Measurements from ENCODE around the gene SMARCD1. TPM values are rescaled to one million over a fixed set of nuclear protein-coding genes. Genes with fewer than 3 reads are reported as not detected.

SMARCD1 gene
- total RNA-seq, 1 experiment from 2014 or later, result 152 TPM

DNA sequence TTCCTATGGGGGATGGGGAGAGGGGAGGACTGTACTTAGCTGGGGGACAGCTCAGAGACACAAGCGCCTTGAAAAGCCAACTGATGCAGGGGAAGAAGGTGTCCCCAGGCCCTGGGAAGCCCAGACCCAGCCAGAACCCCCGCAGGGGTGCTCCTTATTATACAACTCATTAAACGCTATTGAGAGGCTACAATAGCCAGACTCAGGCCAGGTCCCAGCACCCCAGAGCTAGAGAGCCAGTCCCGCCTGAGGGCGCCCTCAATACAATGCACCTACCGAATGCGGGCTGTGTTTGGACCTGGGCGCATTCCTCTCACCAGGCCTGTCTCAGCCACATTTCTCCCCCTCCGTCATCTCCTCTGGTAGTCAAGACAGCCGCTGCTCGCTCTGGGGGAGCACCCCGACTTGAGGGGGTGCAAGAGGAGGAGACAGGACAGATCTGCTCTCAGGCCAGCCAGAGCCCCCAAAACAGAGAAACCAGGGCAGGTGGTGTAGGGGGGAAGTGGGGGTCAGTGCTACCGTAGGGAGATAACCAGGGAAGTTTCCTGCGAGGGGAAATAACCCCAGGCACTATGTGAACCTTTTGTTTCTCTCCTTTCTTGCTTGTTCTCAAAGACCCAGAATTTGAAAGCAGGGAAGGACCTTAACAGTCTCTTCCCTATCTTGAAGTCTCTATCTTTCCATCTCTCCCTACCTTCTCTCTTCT is 33.9 kb upstream of the SMARCD1 start:
- H2AK5ac ChIP-seq (ENCODE audit: insufficient read length, low read length), result no peak overlapping the region
- Mint-ChIP-seq H3K36me3 (ENCODE audit: insufficient read depth in 1 of 3, low read depth in 3 of 3) (no peaks in the 10 kb centered on the region; a peak in 1 of 7 replicates), H3K4me1 (peaks cover 20 to 23% of the 10 kb centered on the region in 2 experiments), H3K9me3 (no peaks in the 10 kb centered on the region), H3K27me3 (ENCODE audit: low read depth) (peaks cover 92% of the 10 kb centered on the region), H3K27ac (no peak overlapping the region; a peak in 1 of 7 replicates), H3K4me3 (peak overlapping the region; percentile 2 to 48)
- no peaks in the 10 kb centered on the region for H3K9me3 ChIP-seq (ENCODE audit: control insufficient read depth, low read depth, low read length)
- H3K18ac ChIP-seq (ENCODE audit: insufficient read length, low read depth, low read length), result no peak overlapping the region
- peak; percentile 76 for DNase-seq
- H4K91ac ChIP-seq (ENCODE audit: insufficient read length, low read depth, low read length), result no peak overlapping the region
- TF ChIP-seq CTCF (conservative IDR thresholded peaks at IDR 0.05), result no peak
- peaks cover 12% of the 10 kb centered on the region for H3K23me2 ChIP-seq (ENCODE audit: insufficient read length, low read depth, low read length, poor library complexity, severe bottlenecking)
- no peak overlapping the region for H3K56ac ChIP-seq (ENCODE audit: insufficient read length, low read depth, low read length)
- H3K4me2 ChIP-seq (ENCODE audit: insufficient read depth, insufficient read length, low read length), result peak overlapping the region; percentile 57
- H4K5ac ChIP-seq (ENCODE audit: insufficient read length, low read depth, low read length), result no peak overlapping the region
- no peak overlapping the region for H2BK12ac ChIP-seq (ENCODE audit: insufficient read length, low read depth, low read length)
- peaks cover 2% of the 10 kb centered on the region for H4K20me1 ChIP-seq (ENCODE audit: control insufficient read depth, insufficient read depth, insufficient read length)
- no peak overlapping the region for H2BK20ac ChIP-seq (ENCODE audit: low read depth, low read length, poor library complexity, severe bottlenecking)
- no peak overlapping the region for H2AFZ ChIP-seq (ENCODE audit: low read length)
- WGBS (ENCODE audit: extremely low coverage, insufficient read length, low lambda C conversion rate), result no CpG with 5 or more reads among the region's 14 CpGs
- H3K4ac ChIP-seq (ENCODE audit: low read depth, low read length), result no peak overlapping the region
- no peak overlapping the region for H3T11ph ChIP-seq (ENCODE audit: low read length)
- no peaks in the 10 kb centered on the region for H3K79me1 ChIP-seq (ENCODE audit: insufficient read depth, low read depth, low read length, poor library complexity, severe bottlenecking)
- H3K79me2 ChIP-seq (ENCODE audit: insufficient read depth, low read length), result no peaks in the 10 kb centered on the region
- H2BK5ac ChIP-seq (ENCODE audit: insufficient read length, low read length), result no peak overlapping the region
- no peak overlapping the region for H3K27ac ChIP-seq (ENCODE audit: insufficient read length, low read depth, low read length)
- H3K4me1 ChIP-seq (ENCODE audit: insufficient read depth, low read length), result no peaks in the 10 kb centered on the region; the same call in 1 of the 2 replicates
- no peak overlapping the region for H2BK15ac ChIP-seq (ENCODE audit: low read depth, low read length)
- no peak overlapping the region for H3K9ac ChIP-seq (ENCODE audit: extremely low read depth, insufficient read length, low read length)
- H3K14ac ChIP-seq (ENCODE audit: insufficient read depth, low read length), result no peak overlapping the region; the same call in 1 of the 2 replicates
- H3K27me3 ChIP-seq (ENCODE audit: insufficient read depth, low read length), result peaks cover 40% of the 10 kb centered on the region
- no peak overlapping the region for H4K8ac ChIP-seq (replicated peaks; ENCODE audit: insufficient read length, low read depth, low read length)
- no peak overlapping the region for H2BK120ac ChIP-seq (ENCODE audit: low read depth, low read length, poor library complexity, severe bottlenecking)
- H3K23ac ChIP-seq (ENCODE audit: insufficient read length, low read depth, low read length), result no peak overlapping the region

All from H9 (cell line).